ENCODE data around the gene SGMS1. TPM values are rescaled to one million over a fixed set of nuclear protein-coding genes. Genes with fewer than 3 reads are reported as not detected.

SGMS1 gene
- total RNA-seq, 1 donor from 2014 or later: 9.2 TPM

DNA sequence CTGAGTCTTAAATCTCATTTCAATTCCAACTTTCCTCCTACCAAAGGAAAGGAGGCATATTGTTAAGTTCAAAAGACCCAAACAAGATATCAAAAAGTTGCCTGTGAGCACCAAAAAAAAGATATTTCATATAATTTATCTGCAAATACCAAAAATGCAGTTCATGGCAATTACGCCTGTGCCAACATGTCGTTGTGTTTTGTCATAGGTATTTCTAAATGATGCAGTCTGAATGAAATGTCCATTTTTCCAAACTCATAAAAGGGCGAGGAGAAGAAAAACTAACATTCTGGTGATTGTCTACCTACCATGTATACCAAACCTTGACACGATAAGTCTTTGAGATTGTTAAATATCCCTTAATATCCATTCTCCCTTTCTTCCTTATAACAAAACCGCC, 109.8 kb downstream of the SGMS1 start:
- Mint-ChIP-seq H3K27ac (no peak overlapping the region), H3K4me3 (no peak overlapping the region), H3K4me1 (peaks cover 4% of the 10 kb centered on the region), H3K36me3 (no peaks in the 10 kb centered on the region), H3K27me3 (ENCODE audit: insufficient read depth, low read depth) (no peaks in the 10 kb centered on the region), H3K9me3 (no peaks in the 10 kb centered on the region)
- no peaks in the 10 kb centered on the region for H3K79me2 ChIP-seq (ENCODE audit: low read depth)
- TF ChIP-seq, protein P1, sequence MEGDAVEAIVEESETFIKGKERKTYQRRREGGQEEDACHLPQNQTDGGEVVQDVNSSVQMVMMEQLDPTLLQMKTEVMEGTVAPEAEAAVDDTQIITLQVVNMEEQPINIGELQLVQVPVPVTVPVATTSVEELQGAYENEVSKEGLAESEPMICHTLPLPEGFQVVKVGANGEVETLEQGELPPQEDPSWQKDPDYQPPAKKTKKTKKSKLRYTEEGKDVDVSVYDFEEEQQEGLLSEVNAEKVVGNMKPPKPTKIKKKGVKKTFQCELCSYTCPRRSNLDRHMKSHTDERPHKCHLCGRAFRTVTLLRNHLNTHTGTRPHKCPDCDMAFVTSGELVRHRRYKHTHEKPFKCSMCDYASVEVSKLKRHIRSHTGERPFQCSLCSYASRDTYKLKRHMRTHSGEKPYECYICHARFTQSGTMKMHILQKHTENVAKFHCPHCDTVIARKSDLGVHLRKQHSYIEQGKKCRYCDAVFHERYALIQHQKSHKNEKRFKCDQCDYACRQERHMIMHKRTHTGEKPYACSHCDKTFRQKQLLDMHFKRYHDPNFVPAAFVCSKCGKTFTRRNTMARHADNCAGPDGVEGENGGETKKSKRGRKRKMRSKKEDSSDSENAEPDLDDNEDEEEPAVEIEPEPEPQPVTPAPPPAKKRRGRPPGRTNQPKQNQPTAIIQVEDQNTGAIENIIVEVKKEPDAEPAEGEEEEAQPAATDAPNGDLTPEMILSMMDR (IDR thresholded peaks at IDR 0.05): no peak
- TF ChIP-seq EZH2 (IDR thresholded peaks at IDR 0.05) (no peak), EZH2phosphoT487 (IDR thresholded peaks at IDR 0.05) (no peak)
- H2AFZ ChIP-seq (replicated peaks): no peak overlapping the region
- DNase-seq (ENCODE audit: low spot score): no peak
- no peak overlapping the region for H3K4me3 ChIP-seq
- H3K4me1 ChIP-seq: peaks cover 13% of the 10 kb centered on the region
- no peaks in the 10 kb centered on the region for H3F3A ChIP-seq (ENCODE audit: low read depth)
- H3K4me2 ChIP-seq: no peak overlapping the region
- H3K9me3 ChIP-seq (ENCODE audit: low read depth): no peaks in the 10 kb centered on the region
- no peak overlapping the region for H3K9ac ChIP-seq
- no peaks in the 10 kb centered on the region for H3K27me3 ChIP-seq
- no peak overlapping the region for H3K27ac ChIP-seq
- H3K36me3 ChIP-seq: no peaks in the 10 kb centered on the region
- H4K20me1 ChIP-seq (ENCODE audit: low read depth): no peaks in the 10 kb centered on the region

DNA sequence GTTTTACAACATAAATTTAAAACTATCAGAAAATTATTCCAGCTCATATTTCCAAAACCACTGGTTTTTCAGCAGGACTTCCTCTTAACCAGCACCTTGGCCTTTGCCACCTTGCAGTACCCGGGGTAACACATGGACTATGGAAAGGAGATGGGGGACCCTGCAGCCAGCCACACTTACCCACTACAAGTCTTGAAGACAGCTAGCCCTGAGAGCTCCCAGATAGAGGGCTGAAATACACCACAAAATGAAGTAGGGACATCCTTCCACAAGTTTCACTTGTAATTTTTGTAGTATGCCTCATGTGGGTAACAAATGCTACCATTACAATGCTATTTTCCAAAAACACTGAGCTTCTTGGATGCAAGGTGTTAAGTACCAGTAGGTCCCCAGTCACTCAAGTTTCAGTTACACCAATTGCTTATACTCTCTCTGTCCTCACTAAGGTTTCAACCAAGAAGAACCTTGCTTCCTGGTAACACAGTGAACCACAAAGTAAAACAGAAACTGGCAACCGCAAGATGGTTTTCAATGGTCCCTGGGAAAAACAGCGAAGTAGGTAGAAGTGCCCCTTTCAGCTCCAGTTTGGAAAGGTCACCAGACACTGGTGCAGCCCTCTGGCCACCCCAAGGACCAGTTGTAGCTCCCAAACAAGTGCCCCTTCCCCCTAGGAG, 110.9 kb downstream of the SGMS1 start:
- Mint-ChIP-seq H3K36me3 (no peaks in the 10 kb centered on the region), H3K4me3 (no peak overlapping the region), H3K9me3 (no peaks in the 10 kb centered on the region), H3K27me3 (ENCODE audit: insufficient read depth, low read depth) (no peaks in the 10 kb centered on the region), H3K4me1 (peaks cover 4% of the 10 kb centered on the region), H3K27ac (no peak overlapping the region)
- Histone ChIP-seq H3K9me3 (ENCODE audit: low read depth) (no peaks in the 10 kb centered on the region), H3K27me3 (no peaks in the 10 kb centered on the region), H3K36me3 (no peaks in the 10 kb centered on the region), H4K20me1 (ENCODE audit: low read depth) (no peaks in the 10 kb centered on the region), H3K9ac (no peak overlapping the region), H3F3A (ENCODE audit: low read depth) (no peaks in the 10 kb centered on the region), H3K27ac (no peak overlapping the region), H3K4me1 (peaks cover 22% of the 10 kb centered on the region), H3K4me2 (no peak overlapping the region), H3K4me3 (no peak overlapping the region), H2AFZ (replicated peaks) (no peak overlapping the region), H3K79me2 (ENCODE audit: low read depth) (no peaks in the 10 kb centered on the region)
- TF ChIP-seq EZH2phosphoT487 (IDR thresholded peaks at IDR 0.05) (no peak), EZH2 (IDR thresholded peaks at IDR 0.05) (no peak)
- TF ChIP-seq, protein P1 (IDR thresholded peaks at IDR 0.05): no peak
- DNase-seq (ENCODE audit: low spot score): no peak

DNA sequence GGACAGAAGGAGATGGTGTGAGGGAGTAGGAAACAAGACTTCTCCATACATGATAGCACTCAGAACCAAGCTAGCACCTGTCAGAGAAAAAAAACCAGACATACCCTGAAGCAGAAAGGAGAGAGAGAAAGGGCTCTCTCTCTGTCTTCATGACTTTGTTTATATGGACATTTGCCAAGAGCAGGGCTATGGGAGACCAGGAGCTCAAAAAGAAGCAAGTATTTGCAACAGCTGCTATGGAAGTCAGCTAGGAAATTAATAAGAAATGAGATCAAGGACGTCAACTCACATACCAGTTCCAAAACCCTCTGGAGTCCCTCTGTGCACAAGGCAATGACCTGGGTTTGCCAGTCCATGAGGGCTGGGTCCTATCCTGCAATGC, 111.6 kb downstream of the SGMS1 start:
- no peaks in the 10 kb centered on the region for H3K36me3 Mint-ChIP-seq
- H3K27ac Mint-ChIP-seq: no peak overlapping the region
- Histone ChIP-seq H4K20me1 (ENCODE audit: low read depth) (no peaks in the 10 kb centered on the region), H3K4me1 (peaks cover 29% of the 10 kb centered on the region), H3K36me3 (no peaks in the 10 kb centered on the region), H3F3A (ENCODE audit: low read depth) (peaks cover under 1% of the 10 kb centered on the region), H3K27me3 (no peaks in the 10 kb centered on the region), H3K79me2 (ENCODE audit: low read depth) (no peaks in the 10 kb centered on the region), H3K27ac (no peak overlapping the region), H3K4me2 (no peak overlapping the region), H2AFZ (replicated peaks) (no peak overlapping the region), H3K9me3 (ENCODE audit: low read depth) (no peaks in the 10 kb centered on the region), H3K9ac (no peak overlapping the region), H3K4me3 (no peak overlapping the region)
- H3K27me3 Mint-ChIP-seq (ENCODE audit: insufficient read depth, low read depth): no peaks in the 10 kb centered on the region
- no peak overlapping the region for H3K4me3 Mint-ChIP-seq
- no peak for DNase-seq (ENCODE audit: low spot score)
- H3K9me3 Mint-ChIP-seq: no peaks in the 10 kb centered on the region
- H3K4me1 Mint-ChIP-seq: peaks cover 9% of the 10 kb centered on the region
- TF ChIP-seq EZH2phosphoT487 (IDR thresholded peaks at IDR 0.05) (no peak), EZH2 (IDR thresholded peaks at IDR 0.05) (no peak)
- TF ChIP-seq, protein P1 (IDR thresholded peaks at IDR 0.05): no peak

All from neural progenitor cell (in vitro differentiated cells).